GM18519 (cell line): ENCODE measurements around the gene IPPK.
"Not testable (repeated sequence)": the region's sequence is repeated elsewhere in the genome, so short reads cannot be mapped to it uniquely, and the experiment has no call there.

ENCODE experiments used
- ATAC-seq: cut with Tn5 transposase; IDR thresholded peaks from one replicate; pipeline ENCODE4 v1.9.1; 2021; ENCODE audit warnings: mild to moderate bottlenecking, moderate library complexity; ENCODE audit not compliant: unreplicated experiment, low FRiP score

The IPPK gene

GRCh38 chr9:92639791-92640271 lies 30.1 kb downstream of the IPPK start:
- no peak for ATAC-seq

- ATAC-seq: no peak
These were observed 30.8 kb downstream of the IPPK start for GRCh38 chr9:92639124-92639523.

- ATAC-seq: no peak
These were observed 31.3 kb downstream of the IPPK start for GRCh38 chr9:92638621-92639101.

GRCh38 chr9:92637886-92638620 lies 31.9 kb downstream of the IPPK start:
- no peak for ATAC-seq

GRCh38 chr9:92637326-92637725 lies 32.6 kb downstream of the IPPK start:
- ATAC-seq: no peak

GRCh38 chr9:92636627-92637026 lies 33.3 kb downstream of the IPPK start:
- no peak for ATAC-seq

- no peak for ATAC-seq
These were observed 34.2 kb downstream of the IPPK start for GRCh38 chr9:92635760-92636159.

- ATAC-seq: no peak
These were observed 35.0 kb downstream of the IPPK start for GRCh38 chr9:92634712-92635605.

GRCh38 chr9:92633614-92634278 lies 36.2 kb downstream of the IPPK start:
- ATAC-seq: no peak

- no peak for ATAC-seq
These were observed 37.3 kb downstream of the IPPK start for GRCh38 chr9:92632641-92633040.

GRCh38 chr9:92631452-92632343 lies 38.2 kb downstream of the IPPK start:
- no peak for ATAC-seq

- ATAC-seq: no peak
These were observed 42.3 kb downstream of the IPPK start for GRCh38 chr9:92627651-92628050.

- ATAC-seq: no peak
These were observed 43.4 kb downstream of the IPPK start for GRCh38 chr9:92626484-92626883.

- not testable (repeated sequence) for ATAC-seq
These were observed 46.0 kb downstream of the IPPK start for GRCh38 chr9:92623936-92624335.

- ATAC-seq: no peak
These were observed 49.1 kb downstream of the IPPK start for GRCh38 chr9:92620845-92621244.

- ATAC-seq: no peak
These were observed 50.2 kb downstream of the IPPK start for GRCh38 chr9:92619601-92620300.

- ATAC-seq: no peak
These were observed 51.2 kb downstream of the IPPK start for GRCh38 chr9:92618633-92619225.

- ATAC-seq: no peak
These were observed 51.9 kb downstream of the IPPK start for GRCh38 chr9:92617951-92618510.
